Prostate gland (tissue), 2 donors: ENCODE results near the gene DYNLRB1. TPM values are rescaled to one million over a fixed set of nuclear protein-coding genes. Genes with fewer than 3 reads are reported as not detected.
"Not testable (repeated sequence)": the region's sequence is repeated elsewhere in the genome, so short reads cannot be mapped to it uniquely, and the experiment has no call there.

ENCODE experiments used
- DNase-seq: peaks from one replicate; pipeline ENCODE4 v3.0.0-alpha.2; 2019; ENCODE audit warnings: low spot score
- H3K27ac ChIP-seq, 2 donors: fragments of 200-600 bp; sonication (generic); 2 replicates each; pipeline ENCODE4 v1.5.1; 2017 to 2019
- H3K27me3 ChIP-seq: fragments of 200-600 bp; sonication (generic); replicated peaks from 2 replicates; pipeline ENCODE4 v1.5.1; 2019; ENCODE audit not compliant: insufficient read depth
- H3K36me3 ChIP-seq, 2 donors: fragments of 200-600 bp; sonication (generic); 1 replicate in 1 of 2; 2 replicates in 1 of 2; pipeline versions ENCODE4 v1.5.1 to v1.8.1; 2017 to 2019
- H3K4me1 ChIP-seq: fragments of 200-600 bp; sonication (generic); replicated peaks from 2 replicates; pipeline ENCODE4 v1.5.1; 2019
- H3K4me3 ChIP-seq, 2 donors: fragments of 200-600 bp; sonication (generic); 2 replicates each; pipeline ENCODE4 v1.5.1; 2017 to 2019
- H3K9me3 ChIP-seq: fragments of 200-600 bp; sonication (generic); 2 replicates; pipeline ENCODE4 v1.5.1; 2017
- POLR2A ChIP-seq: fragments of 450-650 bp; IDR thresholded peaks from one replicate; pipeline ENCODE4 v1.6.1; 2016; ENCODE audit warnings: antibody characterized with exemption, mild to moderate bottlenecking
- POLR2AphosphoS5 ChIP-seq: sonication (generic); formaldehyde crosslinking; IDR thresholded peaks from one replicate; pipeline ENCODE4 v1.6.1; 2017; ENCODE audit warnings: antibody characterized with exemption
- WGBS: methylation state at CpG from one replicate; pipeline ENCODE4 v1.1.5; 2018; 5-methylcytosine and 5-hydroxymethylcytosine counted together
- intact Hi-C: fragments of 100-400 bp; cut with DNase I; formaldehyde crosslinking; loops from one replicate; pipeline ENCODE4 v1.14.2; 2022
- total RNA-seq, 2 donors: library from RNA; depleted of rRNA; stranded (reverse); fragments of >200 nt; gene quantifications; one replicate each; pipeline ENCODE4 v1.1.0, GENCODE V29; 2016
- TF ChIP-seq, protein P1 (sequence below), 4 experiments: fragments of 200-600 bp in 2 of 4; fragments of 450-650 bp in 2 of 4; sonication (generic) in 2 of 4; IDR thresholded peaks; 1 replicate in 3 of 4; 2 replicates in 1 of 4; pipeline ENCODE4 v1.5.1; 2016 to 2019; ENCODE audit warnings: antibody characterized with exemption in 4 of 4, mild to moderate bottlenecking in 2 of 4, moderate library complexity in 2 of 4

Gene DYNLRB1
- total RNA-seq, 2 donors from 2014 or later: 132 to 247 TPM

DNA sequence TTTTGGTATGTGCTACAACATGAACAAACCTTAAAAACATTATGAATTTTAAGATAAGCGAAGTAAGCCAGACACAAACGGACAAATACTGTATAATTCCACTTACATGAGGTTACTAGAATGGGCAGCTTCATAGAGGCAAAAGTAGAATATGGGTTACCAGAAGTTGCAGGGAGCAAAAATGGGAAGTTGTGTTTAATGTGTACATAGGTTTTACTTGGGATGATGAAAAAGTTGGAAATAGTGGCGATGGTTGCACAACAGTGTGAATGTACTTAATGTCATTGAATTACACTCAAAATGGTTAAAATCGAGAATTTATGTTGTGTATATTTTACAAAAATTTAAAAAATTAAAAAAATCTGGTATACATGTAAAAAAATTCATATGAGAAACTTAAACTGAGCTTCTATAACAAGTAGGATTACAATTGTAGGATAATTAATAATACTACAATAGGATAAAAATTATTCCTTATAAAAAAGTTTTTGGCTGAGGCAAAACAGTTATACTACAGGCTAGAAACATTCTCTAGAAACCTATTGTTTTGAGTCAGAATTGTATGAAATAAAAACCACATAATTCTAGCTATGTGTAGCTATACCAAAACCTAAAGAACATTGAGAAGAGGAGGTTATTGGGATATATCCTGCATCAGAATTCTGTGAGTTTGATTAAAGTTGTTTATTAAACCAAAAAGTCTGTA is 24.8 kb upstream of the DYNLRB1 start:
- intact Hi-C loops: no loop called here
- Histone ChIP-seq H3K4me3 (no peak overlapping the region), H3K27ac (no peak overlapping the region), H3K36me3 (no peaks in the 10 kb centered on the region), H3K27me3 (no peaks in the 10 kb centered on the region), H3K9me3 (no peaks in the 10 kb centered on the region), H3K4me1 (no peaks in the 10 kb centered on the region)
- WGBS: 96% methylated on average over 4 of the region's 4 CpGs
- no peak for DNase-seq
- no peak for TF ChIP-seq POLR2AphosphoS5

DNA sequence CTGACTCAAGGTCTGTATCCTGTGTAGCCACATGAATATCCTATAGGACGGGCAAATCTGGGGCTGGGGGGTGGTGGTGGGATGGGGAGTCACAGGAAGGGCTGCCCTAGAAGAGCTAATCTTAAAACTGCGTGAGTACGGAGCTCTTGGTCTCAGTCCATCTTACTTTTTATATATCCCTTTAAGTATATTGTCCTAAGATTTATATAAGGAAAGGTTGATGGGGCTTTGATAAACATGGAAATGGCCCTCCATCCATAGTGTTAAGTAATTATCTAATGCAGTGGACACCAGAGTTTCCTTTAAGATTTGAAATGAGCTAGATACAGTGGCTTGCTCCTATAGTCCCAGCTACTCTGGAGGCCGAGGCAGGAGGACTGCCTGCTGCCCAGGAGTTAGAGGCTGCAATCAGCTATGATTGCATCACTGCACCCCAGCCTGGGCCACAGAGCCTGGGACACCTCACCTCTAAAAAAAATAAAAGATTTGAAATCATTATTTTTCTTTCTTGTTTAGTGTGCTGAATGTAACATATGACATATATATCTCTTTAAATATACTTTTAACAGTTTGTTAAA is 24.2 kb upstream of the DYNLRB1 start:
- Histone ChIP-seq H3K27ac (no peak overlapping the region), H3K9me3 (no peaks in the 10 kb centered on the region), H3K4me3 (no peak overlapping the region), H3K27me3 (no peaks in the 10 kb centered on the region), H3K36me3 (no peaks in the 10 kb centered on the region), H3K4me1 (no peaks in the 10 kb centered on the region)
- no peak for TF ChIP-seq POLR2A
- no peak for TF ChIP-seq POLR2AphosphoS5
- TF ChIP-seq, protein P1, sequence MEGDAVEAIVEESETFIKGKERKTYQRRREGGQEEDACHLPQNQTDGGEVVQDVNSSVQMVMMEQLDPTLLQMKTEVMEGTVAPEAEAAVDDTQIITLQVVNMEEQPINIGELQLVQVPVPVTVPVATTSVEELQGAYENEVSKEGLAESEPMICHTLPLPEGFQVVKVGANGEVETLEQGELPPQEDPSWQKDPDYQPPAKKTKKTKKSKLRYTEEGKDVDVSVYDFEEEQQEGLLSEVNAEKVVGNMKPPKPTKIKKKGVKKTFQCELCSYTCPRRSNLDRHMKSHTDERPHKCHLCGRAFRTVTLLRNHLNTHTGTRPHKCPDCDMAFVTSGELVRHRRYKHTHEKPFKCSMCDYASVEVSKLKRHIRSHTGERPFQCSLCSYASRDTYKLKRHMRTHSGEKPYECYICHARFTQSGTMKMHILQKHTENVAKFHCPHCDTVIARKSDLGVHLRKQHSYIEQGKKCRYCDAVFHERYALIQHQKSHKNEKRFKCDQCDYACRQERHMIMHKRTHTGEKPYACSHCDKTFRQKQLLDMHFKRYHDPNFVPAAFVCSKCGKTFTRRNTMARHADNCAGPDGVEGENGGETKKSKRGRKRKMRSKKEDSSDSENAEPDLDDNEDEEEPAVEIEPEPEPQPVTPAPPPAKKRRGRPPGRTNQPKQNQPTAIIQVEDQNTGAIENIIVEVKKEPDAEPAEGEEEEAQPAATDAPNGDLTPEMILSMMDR (IDR thresholded peaks at IDR 0.05): no peak
- intact Hi-C loops: no loop called here
- no peak for DNase-seq
- 91% methylated on average over 4 of the region's 4 CpGs for WGBS

DNA sequence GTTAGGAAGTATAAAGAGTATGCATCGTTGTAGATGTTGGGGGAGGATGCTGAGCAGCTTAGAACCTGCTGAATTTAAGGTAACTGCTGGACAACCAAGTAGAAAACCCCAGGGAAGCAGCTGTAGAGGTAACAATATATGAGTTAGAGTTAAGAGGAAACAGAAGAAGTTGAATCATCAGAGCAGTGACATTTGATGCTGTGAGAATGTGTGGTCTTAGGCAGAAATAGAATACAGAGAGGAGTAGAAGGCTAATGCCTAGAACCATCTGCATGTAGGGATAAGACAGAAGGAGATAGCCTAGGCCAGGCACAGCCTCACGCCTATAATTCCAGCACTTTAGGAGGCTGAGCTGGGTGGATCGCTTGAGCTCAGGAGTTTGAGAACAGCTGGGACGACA is 22.6 kb upstream of the DYNLRB1 start:
- Histone ChIP-seq H3K27ac (no peak overlapping the region), H3K36me3 (no peaks in the 10 kb centered on the region), H3K27me3 (no peaks in the 10 kb centered on the region), H3K4me3 (no peak overlapping the region), H3K4me1 (no peaks in the 10 kb centered on the region), H3K9me3 (no peaks in the 10 kb centered on the region)
- intact Hi-C loops: no loop called here
- 92% methylated on average over 4 of the region's 4 CpGs for WGBS
- TF ChIP-seq POLR2AphosphoS5 (no peak), POLR2A (no peak)
- TF ChIP-seq, protein P1 (IDR thresholded peaks at IDR 0.05): no peak
- no peak for DNase-seq

DNA sequence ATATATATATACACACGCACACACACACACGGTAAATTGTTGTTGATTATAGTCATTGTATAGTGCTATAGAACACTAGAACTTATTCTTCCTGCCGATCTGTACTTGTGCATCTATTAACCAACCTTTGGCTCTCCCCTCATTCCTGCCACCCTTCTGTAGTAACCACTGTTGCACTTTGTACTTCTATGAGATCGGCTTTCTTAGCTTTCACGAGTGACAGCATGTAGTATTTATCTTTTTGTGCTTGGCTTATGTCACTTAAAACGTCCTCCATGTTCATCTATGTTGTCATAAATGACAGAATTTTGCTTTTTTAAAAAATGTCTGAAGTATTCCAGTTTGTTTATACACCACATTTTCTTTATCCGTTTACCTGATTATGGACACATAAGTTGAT is 20.9 kb upstream of the DYNLRB1 start:
- no peak overlapping the region for H3K4me3 ChIP-seq
- no peak for TF ChIP-seq POLR2A
- no peak for TF ChIP-seq POLR2AphosphoS5
- TF ChIP-seq, protein P1 (IDR thresholded peaks at IDR 0.05): no peak
- no peaks in the 10 kb centered on the region for H3K9me3 ChIP-seq
- no peak overlapping the region for H3K27ac ChIP-seq
- WGBS: 91% methylated on average over 7 of the region's 7 CpGs
- no peaks in the 10 kb centered on the region for H3K36me3 ChIP-seq
- no peaks in the 10 kb centered on the region for H3K4me1 ChIP-seq
- DNase-seq: no peak
- intact Hi-C loops: no loop called here
- no peaks in the 10 kb centered on the region for H3K27me3 ChIP-seq

DNA sequence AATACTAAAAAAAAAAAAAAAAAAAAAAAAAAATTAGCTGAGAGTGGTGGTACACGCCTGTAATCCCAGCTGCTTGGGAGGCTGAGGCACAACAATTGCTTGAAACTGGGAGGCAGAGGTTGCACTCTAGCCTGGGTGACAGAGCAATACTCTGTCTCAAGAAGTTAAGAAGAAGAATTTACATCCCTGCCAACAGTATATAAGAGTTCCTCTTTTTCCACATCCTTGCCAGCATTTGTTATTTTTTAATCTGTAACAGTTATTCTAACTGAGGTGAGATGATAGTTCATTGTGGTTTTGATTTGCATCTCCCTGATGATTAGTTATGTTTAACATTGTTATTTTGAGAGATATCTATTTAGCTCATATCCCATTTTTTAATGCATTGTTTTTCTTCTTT is 20.3 kb upstream of the DYNLRB1 start:
- no peak overlapping the region for H3K4me3 ChIP-seq
- intact Hi-C loops: no loop called here
- H3K27me3 ChIP-seq: no peaks in the 10 kb centered on the region
- H3K36me3 ChIP-seq: no peaks in the 10 kb centered on the region
- 100% methylated on average over 1 of the region's 1 CpG for WGBS
- DNase-seq: no peak
- H3K27ac ChIP-seq: no peak overlapping the region
- no peaks in the 10 kb centered on the region for H3K9me3 ChIP-seq
- H3K4me1 ChIP-seq: no peaks in the 10 kb centered on the region
- TF ChIP-seq, protein P1 (IDR thresholded peaks at IDR 0.05): no peak
- TF ChIP-seq POLR2AphosphoS5 (no peak), POLR2A (no peak)

DNA sequence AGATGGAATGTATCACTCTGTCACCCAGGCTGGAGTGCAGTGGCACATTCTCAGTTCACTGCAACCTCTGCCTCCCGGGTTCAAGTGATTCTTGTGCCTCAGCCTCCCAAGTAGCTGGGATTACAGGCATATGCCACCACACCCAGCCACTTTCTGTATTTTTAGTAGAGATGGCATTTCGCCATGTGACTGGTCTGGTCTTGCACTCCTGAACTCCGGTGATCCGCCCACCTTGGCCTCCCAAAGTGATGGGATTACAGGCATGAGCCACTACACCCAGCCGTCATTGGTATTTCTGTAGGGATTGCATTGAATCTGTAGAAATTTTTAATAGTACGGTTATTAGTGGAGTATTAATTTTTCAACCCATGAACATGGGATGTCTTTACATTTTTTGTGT is 18.6 kb upstream of the DYNLRB1 start:
- H3K27ac ChIP-seq, intact Hi-C loops, DNase-seq, H3K27me3 ChIP-seq, H3K4me1 ChIP-seq, H3K9me3 ChIP-seq, H3K4me3 ChIP-seq, H3K36me3 ChIP-seq: not testable (repeated sequence)
- WGBS: 97% methylated on average over 6 of the region's 6 CpGs
